ENCODE measurements around the gene TUBB4B.

The TUBB4B gene

DNA sequence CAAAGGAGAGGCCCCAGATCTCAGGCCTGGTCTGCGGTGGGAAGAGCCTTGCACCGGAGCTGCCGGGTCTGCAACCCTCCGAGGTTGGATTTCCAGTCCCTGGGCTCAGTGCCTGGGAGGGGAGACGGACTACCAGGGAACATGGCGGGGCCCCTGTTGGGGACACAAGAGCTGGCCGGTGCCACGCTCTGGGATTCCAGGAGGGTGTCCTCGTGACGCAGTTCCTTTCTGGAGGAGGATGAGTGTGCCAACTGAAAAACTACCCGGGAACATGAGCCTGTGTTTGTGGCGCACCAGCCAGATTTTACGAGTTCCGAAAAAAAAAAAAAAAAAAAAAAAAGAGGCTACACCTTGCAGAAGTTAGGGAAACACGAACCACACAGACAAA lies 52.0 kb downstream of the TUBB4B start:
- TF ChIP-seq, protein P1, sequence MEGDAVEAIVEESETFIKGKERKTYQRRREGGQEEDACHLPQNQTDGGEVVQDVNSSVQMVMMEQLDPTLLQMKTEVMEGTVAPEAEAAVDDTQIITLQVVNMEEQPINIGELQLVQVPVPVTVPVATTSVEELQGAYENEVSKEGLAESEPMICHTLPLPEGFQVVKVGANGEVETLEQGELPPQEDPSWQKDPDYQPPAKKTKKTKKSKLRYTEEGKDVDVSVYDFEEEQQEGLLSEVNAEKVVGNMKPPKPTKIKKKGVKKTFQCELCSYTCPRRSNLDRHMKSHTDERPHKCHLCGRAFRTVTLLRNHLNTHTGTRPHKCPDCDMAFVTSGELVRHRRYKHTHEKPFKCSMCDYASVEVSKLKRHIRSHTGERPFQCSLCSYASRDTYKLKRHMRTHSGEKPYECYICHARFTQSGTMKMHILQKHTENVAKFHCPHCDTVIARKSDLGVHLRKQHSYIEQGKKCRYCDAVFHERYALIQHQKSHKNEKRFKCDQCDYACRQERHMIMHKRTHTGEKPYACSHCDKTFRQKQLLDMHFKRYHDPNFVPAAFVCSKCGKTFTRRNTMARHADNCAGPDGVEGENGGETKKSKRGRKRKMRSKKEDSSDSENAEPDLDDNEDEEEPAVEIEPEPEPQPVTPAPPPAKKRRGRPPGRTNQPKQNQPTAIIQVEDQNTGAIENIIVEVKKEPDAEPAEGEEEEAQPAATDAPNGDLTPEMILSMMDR (IDR thresholded peaks at IDR 0.05; ENCODE audit: low read depth, low read length) = no peak
- no peak overlapping the region for H3K4me3 ChIP-seq (ENCODE audit: low read depth, low read length)
